Medulla oblongata (tissue), 1 donor: ENCODE results near the gene KRT5.

Experiments
- DNase-seq: peaks from one replicate; pipeline ENCODE4 v3.0.0-alpha.2; 2015; ENCODE audit errors: extremely low spot score

The KRT5 gene

GRCh38 chr12:52519826-52520662, at the start of gene KRT5:
TSS of gene KRT5 (minus strand) at chr12:52520394. CDS start at chr12:52520296, 98 bp downstream.
- DNase-seq: no peak

- DNase-seq: peak; percentile 21
These were observed 47.9 kb upstream of the KRT5 start for GRCh38 chr12:52568111-52568510.

- DNase-seq: no peak
These were observed 46.7 kb upstream of the KRT5 start for GRCh38 chr12:52566847-52567291.

GRCh38 chr12:52564582-52564981, 44.4 kb upstream of the KRT5 start:
- DNase-seq: no peak

- no peak for DNase-seq
These were observed 41.8 kb upstream of the KRT5 start for GRCh38 chr12:52561880-52562449.

GRCh38 chr12:52559979-52560378, 39.8 kb upstream of the KRT5 start:
- DNase-seq: no peak

- no peak for DNase-seq
These were observed 38.7 kb upstream of the KRT5 start for GRCh38 chr12:52558781-52559445.

- DNase-seq: no peak
These were observed 37.3 kb upstream of the KRT5 start for GRCh38 chr12:52557476-52557875.

- DNase-seq: no peak
These were observed 35.4 kb upstream of the KRT5 start for GRCh38 chr12:52555577-52555976.

GRCh38 chr12:52552681-52553195, 32.5 kb upstream of the KRT5 start, which contains the start of gene KRT71:
TSS of gene KRT71 (minus strand) at chr12:52553145. CDS start at chr12:52553077, 68 bp downstream.
- no peak for DNase-seq

- peak; percentile 61 for DNase-seq
These were observed 31.9 kb upstream of the KRT5 start for GRCh38 chr12:52552055-52552454.

GRCh38 chr12:52551216-52551865, 31.1 kb upstream of the KRT5 start:
- no peak for DNase-seq

GRCh38 chr12:52546126-52546525, 25.9 kb upstream of the KRT5 start:
- DNase-seq: no peak

- DNase-seq: peak; percentile 37
These were observed 24.0 kb upstream of the KRT5 start for GRCh38 chr12:52543985-52544883.

- no peak for DNase-seq
These were observed 22.7 kb upstream of the KRT5 start for GRCh38 chr12:52542785-52543318.

- no peak for DNase-seq
These were observed 22.0 kb upstream of the KRT5 start for GRCh38 chr12:52542157-52542556.

- DNase-seq: no peak
These were observed 21.5 kb upstream of the KRT5 start for GRCh38 chr12:52541709-52542108.

- no peak for DNase-seq
These were observed 20.3 kb upstream of the KRT5 start for GRCh38 chr12:52540531-52540930.

GRCh38 chr12:52539821-52540173, 19.6 kb upstream of the KRT5 start:
- no peak for DNase-seq

GRCh38 chr12:52539083-52539820, 19.1 kb upstream of the KRT5 start:
- peak; percentile 20 for DNase-seq
